HepG2 (cell line): ENCODE measurements around the gene DTD2. TPM values are rescaled to one million over a fixed set of nuclear protein-coding genes. Genes with fewer than 3 reads are reported as not detected.

Experiments used
- BRD4 ChIP-seq: sonication (generic); formaldehyde crosslinking; IDR thresholded peaks from 2 replicates; pipeline ENCODE4 v1.4.0; 2020; ENCODE audit warnings: missing genetic modification reagents
- DRAP1 ChIP-seq: IDR thresholded peaks from 2 replicates; pipeline ENCODE4 v1.6.1; 2016; ENCODE audit warnings: missing genetic modification reagents, missing compliant biosample characterization
- EEA1 ChIP-seq: sonication (generic); formaldehyde crosslinking; IDR thresholded peaks from 2 replicates; pipeline ENCODE4 v1.5.1; 2020; ENCODE audit warnings: mild to moderate bottlenecking, missing genetic modification reagents, borderline replicate concordance
- FOXJ3 ChIP-seq: sonication (generic); formaldehyde crosslinking; IDR thresholded peaks from 2 replicates; pipeline ENCODE4 v1.4.0; 2020; ENCODE audit warnings: missing genetic modification reagents, mild to moderate bottlenecking, borderline replicate concordance
- FOXK2 ChIP-seq: fragments of 450-650 bp; IDR thresholded peaks from 2 replicates; pipeline ENCODE4 v1.6.1; 2016
- HES4 ChIP-seq: sonication (generic); formaldehyde crosslinking; IDR thresholded peaks from 2 replicates; pipeline ENCODE4 v1.9.0; 2021; ENCODE audit warnings: mild to moderate bottlenecking, missing genetic modification reagents, borderline replicate concordance
- HIVEP1 ChIP-seq: sonication (generic); formaldehyde crosslinking; IDR thresholded peaks from 2 replicates; pipeline ENCODE4 v1.4.0; 2020; ENCODE audit warnings: mild to moderate bottlenecking, missing genetic modification reagents
- HMG20B ChIP-seq: conservative IDR thresholded peaks from 2 replicates; pipeline ENCODE4 v1.6.1; 2016; ENCODE audit warnings: missing genetic modification reagents, missing compliant biosample characterization
- MATR3 ChIP-seq: sonication (generic); formaldehyde crosslinking; IDR thresholded peaks from 2 replicates; pipeline ENCODE4 v1.4.0; 2020; ENCODE audit warnings: missing genetic modification reagents
- MTA3 ChIP-seq: sonication (generic); formaldehyde crosslinking; IDR thresholded peaks from 2 replicates; pipeline ENCODE4 v1.4.0; 2020; ENCODE audit warnings: missing genetic modification reagents
- MYNN ChIP-seq: sonication (generic); formaldehyde crosslinking; IDR thresholded peaks from 2 replicates; pipeline ENCODE4 v1.4.0; 2020; ENCODE audit warnings: mild to moderate bottlenecking, low read depth, missing genetic modification reagents
- SNAI1 ChIP-seq: sonication (generic); formaldehyde crosslinking; IDR thresholded peaks from 2 replicates; pipeline ENCODE4 v1.5.0; 2020; ENCODE audit warnings: mild to moderate bottlenecking, missing genetic modification reagents, borderline replicate concordance
- YY1 ChIP-seq: IDR thresholded peaks from 2 replicates; pipeline ENCODE4 v1.6.1; 2011; ENCODE audit warnings: low read length, low read depth, moderate library complexity, mild to moderate bottlenecking; ENCODE audit not compliant: insufficient read depth, insufficient replicate concordance
- ZFP36L1 ChIP-seq: sonication (generic); formaldehyde crosslinking; IDR thresholded peaks from 2 replicates; pipeline ENCODE4 v1.8.0; 2022; ENCODE audit warnings: mild to moderate bottlenecking, missing genetic modification reagents, moderate library complexity
- ZFP62 ChIP-seq: sonication (generic); formaldehyde crosslinking; IDR thresholded peaks from 2 replicates; pipeline ENCODE4 v1.4.0; 2020; ENCODE audit warnings: missing genetic modification reagents
- ZKSCAN8 ChIP-seq: IDR thresholded peaks from 2 replicates; pipeline ENCODE4 v1.6.1; 2016; ENCODE audit warnings: borderline replicate concordance, missing genetic modification reagents, missing compliant biosample characterization
- ZNF225 ChIP-seq: sonication (generic); formaldehyde crosslinking; IDR thresholded peaks from 2 replicates; pipeline ENCODE4 v1.4.0; 2020; ENCODE audit warnings: mild to moderate bottlenecking, missing genetic modification reagents
- ZNF234 ChIP-seq: sonication (generic); formaldehyde crosslinking; conservative IDR thresholded peaks from 2 replicates; pipeline ENCODE4 v1.5.1; 2020; ENCODE audit warnings: mild to moderate bottlenecking, missing genetic modification reagents
- ZNF550 ChIP-seq: sonication (generic); formaldehyde crosslinking; IDR thresholded peaks from 2 replicates; pipeline ENCODE4 v1.4.0; 2020; ENCODE audit warnings: mild to moderate bottlenecking, missing genetic modification reagents, borderline replicate concordance
- ZNF577 ChIP-seq: sonication (generic); formaldehyde crosslinking; IDR thresholded peaks from 2 replicates; pipeline ENCODE4 v1.4.0; 2020; ENCODE audit warnings: mild to moderate bottlenecking, low read depth, missing genetic modification reagents, borderline replicate concordance
- ZNF607 ChIP-seq: sonication (generic); formaldehyde crosslinking; IDR thresholded peaks from 2 replicates; pipeline ENCODE4 v1.5.1; 2020; ENCODE audit warnings: missing genetic modification reagents, mild to moderate bottlenecking, borderline replicate concordance
- ZNF652 ChIP-seq: IDR thresholded peaks from 2 replicates; pipeline ENCODE4 v1.6.1; 2016; ENCODE audit warnings: low read depth, borderline replicate concordance
- ZSCAN21 ChIP-seq: sonication (generic); formaldehyde crosslinking; IDR thresholded peaks from 2 replicates; pipeline ENCODE4 v1.8.0; 2022; ENCODE audit warnings: mild to moderate bottlenecking, missing genetic modification reagents, moderate library complexity, borderline replicate concordance
- polyA plus RNA-seq, 8 experiments: library from polyadenylated mRNA; depleted of rRNA in 3 of 8; stranded (reverse) in 7 of 8; unstranded in 1 of 8; fragments of >200 nt; fragmentation: Illumina TruSeq in 4 of 8; extraction: Trizol in 4 of 8; gene quantifications; 2 replicates each; pipeline versions ENCODE4 v1.2.1 to v1.2.3, GENCODE V29; 2011 to 2016; ENCODE audit warnings: low read depth in 4 of 8, missing spikeins in 1 of 8, mixed read lengths in 1 of 8; ENCODE audit not compliant: insufficient read depth in 1 of 8
- total RNA-seq, 5 experiments: library from RNA; depleted of rRNA; stranded (reverse); fragments of >200 nt; fragmentation: Illumina TruSeq; extraction: Trizol; gene quantifications; 2 replicates each; pipeline ENCODE4 v1.2.3, GENCODE V29; 2016; ENCODE audit warnings: low read depth in 1 of 5
- TF ChIP-seq, protein P1 (sequence below): sonication (generic); formaldehyde crosslinking; IDR thresholded peaks from 2 replicates; pipeline ENCODE4 v1.4.0; 2020; ENCODE audit warnings: mild to moderate bottlenecking, missing genetic modification reagents
- TF ChIP-seq, protein P2 (sequence below): sonication (generic); formaldehyde crosslinking; IDR thresholded peaks from 2 replicates; pipeline ENCODE4 v1.4.0; 2020; ENCODE audit warnings: missing genetic modification reagents
- TF ChIP-seq, protein P3 (sequence below): sonication (generic); formaldehyde crosslinking; IDR thresholded peaks from 2 replicates; pipeline ENCODE4 v1.4.0; 2020; ENCODE audit warnings: missing genetic modification reagents, borderline replicate concordance

DTD2 gene
- total and polyA plus RNA-seq, 2 of the 13 experiments (the other 11 are each of a cell fraction or from before 2014, with no cell fraction given), result 22.3 to 49.8 TPM

DNA sequence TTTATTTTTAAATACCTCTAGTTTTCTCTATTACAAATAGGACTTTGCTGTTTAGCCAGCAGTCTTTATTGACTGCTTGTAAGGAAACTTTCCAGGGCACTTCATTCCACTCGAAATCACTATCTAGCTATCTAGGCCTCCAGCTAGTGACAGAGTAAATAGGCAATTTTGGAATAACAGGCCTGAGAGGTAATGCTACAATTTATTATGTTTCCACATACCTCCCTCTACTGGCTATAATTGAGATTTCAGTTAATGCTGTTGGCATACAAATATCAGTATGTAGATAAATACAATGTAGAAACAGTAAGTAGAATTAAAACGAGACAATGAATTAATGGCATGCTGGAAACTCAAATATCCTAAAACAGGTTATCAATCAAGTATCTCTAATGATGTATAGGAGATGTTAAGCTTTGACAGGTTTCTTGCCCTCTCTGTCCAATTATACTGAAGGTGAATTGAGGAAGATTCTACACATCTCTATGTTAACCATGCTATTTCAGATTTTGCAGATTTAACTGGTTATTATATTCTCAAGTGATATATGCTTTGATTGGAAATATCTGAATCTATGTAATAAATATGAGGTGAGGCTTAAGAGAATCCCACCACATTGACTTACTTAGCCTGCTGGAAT, 7.2 kb downstream of the DTD2 start (continued):
- TF ChIP-seq BRD4 (CRISPR knock-in tag), result no peak
- no peak for TF ChIP-seq ZNF234 (CRISPR knock-in tag)
- no peak for TF ChIP-seq ZNF607 (CRISPR knock-in tag)
- TF ChIP-seq MATR3, result no peak
- no peak for TF ChIP-seq MYNN (CRISPR knock-in tag)
- 0 out of 2 replicates have a peak, but pooled peaks have one; percentile 60 for TF ChIP-seq ZFP36L1 (CRISPR knock-in tag)
- TF ChIP-seq ZFP62 (CRISPR knock-in tag), result peak; percentile 15; the same call in 1 of the 2 replicates
- TF ChIP-seq ZNF225 (CRISPR knock-in tag), result no peak
- TF ChIP-seq EEA1, result no peak
- TF ChIP-seq HMG20B (CRISPR knock-in tag), result no peak
- TF ChIP-seq, protein P1, sequence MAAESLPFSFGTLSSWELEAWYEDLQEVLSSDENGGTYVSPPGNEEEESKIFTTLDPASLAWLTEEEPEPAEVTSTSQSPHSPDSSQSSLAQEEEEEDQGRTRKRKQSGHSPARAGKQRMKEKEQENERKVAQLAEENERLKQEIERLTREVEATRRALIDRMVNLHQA, result no peak
- TF ChIP-seq HIVEP1 (CRISPR knock-in tag), result no peak
- no peak for TF ChIP-seq FOXK2
- peak; percentile 36; the same call in 1 of the 2 replicates for TF ChIP-seq DRAP1
- TF ChIP-seq HES4, result no peak
- TF ChIP-seq, protein P2, sequence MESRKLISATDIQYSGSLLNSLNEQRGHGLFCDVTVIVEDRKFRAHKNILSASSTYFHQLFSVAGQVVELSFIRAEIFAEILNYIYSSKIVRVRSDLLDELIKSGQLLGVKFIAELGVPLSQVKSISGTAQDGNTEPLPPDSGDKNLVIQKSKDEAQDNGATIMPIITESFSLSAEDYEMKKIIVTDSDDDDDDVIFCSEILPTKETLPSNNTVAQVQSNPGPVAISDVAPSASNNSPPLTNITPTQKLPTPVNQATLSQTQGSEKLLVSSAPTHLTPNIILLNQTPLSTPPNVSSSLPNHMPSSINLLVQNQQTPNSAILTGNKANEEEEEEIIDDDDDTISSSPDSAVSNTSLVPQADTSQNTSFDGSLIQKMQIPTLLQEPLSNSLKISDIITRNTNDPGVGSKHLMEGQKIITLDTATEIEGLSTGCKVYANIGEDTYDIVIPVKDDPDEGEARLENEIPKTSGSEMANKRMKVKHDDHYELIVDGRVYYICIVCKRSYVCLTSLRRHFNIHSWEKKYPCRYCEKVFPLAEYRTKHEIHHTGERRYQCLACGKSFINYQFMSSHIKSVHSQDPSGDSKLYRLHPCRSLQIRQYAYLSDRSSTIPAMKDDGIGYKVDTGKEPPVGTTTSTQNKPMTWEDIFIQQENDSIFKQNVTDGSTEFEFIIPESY (CRISPR knock-in tag), result no peak
- no peak for TF ChIP-seq ZNF652 (CRISPR knock-in tag)
- no peak for TF ChIP-seq SNAI1 (CRISPR knock-in tag)
- no peak for TF ChIP-seq ZNF550 (CRISPR knock-in tag)
- TF ChIP-seq, protein P3, sequence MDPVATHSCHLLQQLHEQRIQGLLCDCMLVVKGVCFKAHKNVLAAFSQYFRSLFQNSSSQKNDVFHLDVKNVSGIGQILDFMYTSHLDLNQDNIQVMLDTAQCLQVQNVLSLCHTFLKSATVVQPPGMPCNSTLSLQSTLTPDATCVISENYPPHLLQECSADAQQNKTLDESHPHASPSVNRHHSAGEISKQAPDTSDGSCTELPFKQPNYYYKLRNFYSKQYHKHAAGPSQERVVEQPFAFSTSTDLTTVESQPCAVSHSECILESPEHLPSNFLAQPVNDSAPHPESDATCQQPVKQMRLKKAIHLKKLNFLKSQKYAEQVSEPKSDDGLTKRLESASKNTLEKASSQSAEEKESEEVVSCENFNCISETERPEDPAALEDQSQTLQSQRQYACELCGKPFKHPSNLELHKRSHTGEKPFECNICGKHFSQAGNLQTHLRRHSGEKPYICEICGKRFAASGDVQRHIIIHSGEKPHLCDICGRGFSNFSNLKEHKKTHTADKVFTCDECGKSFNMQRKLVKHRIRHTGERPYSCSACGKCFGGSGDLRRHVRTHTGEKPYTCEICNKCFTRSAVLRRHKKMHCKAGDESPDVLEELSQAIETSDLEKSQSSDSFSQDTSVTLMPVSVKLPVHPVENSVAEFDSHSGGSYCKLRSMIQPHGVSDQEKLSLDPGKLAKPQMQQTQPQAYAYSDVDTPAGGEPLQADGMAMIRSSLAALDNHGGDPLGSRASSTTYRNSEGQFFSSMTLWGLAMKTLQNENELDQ (CRISPR knock-in tag), result no peak
- TF ChIP-seq MTA3 (CRISPR knock-in tag), result no peak
- no peak for TF ChIP-seq ZNF577 (CRISPR knock-in tag)
- TF ChIP-seq ZSCAN21 (CRISPR knock-in tag), result 0 out of 2 replicates have a peak, but pooled peaks have one; percentile 33
- TF ChIP-seq YY1, result no peak
- TF ChIP-seq FOXJ3 (CRISPR knock-in tag), result 0 out of 2 replicates have a peak, but pooled peaks have one; percentile 30
- TF ChIP-seq ZKSCAN8, result no peak; the same call in 1 of the 2 replicates
